Liver (tissue), 9 donors: ENCODE data around the gene PAK2. TPM values are rescaled to one million over a fixed set of nuclear protein-coding genes. Genes with fewer than 3 reads are reported as not detected.

Source experiments
- DNase-seq: peaks from one replicate; pipeline ENCODE4 v3.0.0-alpha.2; 2017; ENCODE audit warnings: low spot score
- H3K27ac ChIP-seq, 2 donors: one replicate each; pipeline ENCODE4 v1.7.0; 2013; ENCODE audit warnings: inconsistent platforms in 2 of 2, low read length in 2 of 2, control low read depth in 1 of 2, low read depth in 1 of 2, mild to moderate bottlenecking in 1 of 2
- H3K27me3 ChIP-seq, 4 donors: one replicate each; pipeline versions ENCODE4 v1.6.1 to v1.7.0; 2013; ENCODE audit warnings: low read length in 3 of 4, inconsistent platforms in 1 of 4, mild to moderate bottlenecking in 1 of 4, moderate library complexity in 1 of 4; ENCODE audit not compliant: control insufficient read depth in 4 of 4, insufficient read depth in 4 of 4
- H3K36me3 ChIP-seq, 4 donors: one replicate each; pipeline versions ENCODE4 v1.6.1 to v1.7.0; 2013; ENCODE audit warnings: low read length in 3 of 4, mild to moderate bottlenecking in 3 of 4, low read depth in 1 of 4, moderate library complexity in 1 of 4; ENCODE audit not compliant: control insufficient read depth in 4 of 4, insufficient read depth in 3 of 4
- H3K4me1 ChIP-seq, 4 donors: one replicate each; pipeline versions ENCODE4 v1.6.1 to v1.7.0; 2013; ENCODE audit warnings: low read length in 3 of 4, mild to moderate bottlenecking in 3 of 4, moderate library complexity in 1 of 4; ENCODE audit not compliant: control insufficient read depth in 4 of 4, insufficient read depth in 4 of 4
- H3K4me3 ChIP-seq, 3 donors: one replicate each; pipeline versions ENCODE4 v1.6.1 to v1.7.0; 2013; ENCODE audit warnings: low read length in 3 of 3, control low read depth in 1 of 3, low read depth in 1 of 3, mild to moderate bottlenecking in 1 of 3
- H3K9ac ChIP-seq, 2 donors: one replicate each; pipeline ENCODE4 v1.7.0; 2013; ENCODE audit warnings: low read length in 2 of 2, mild to moderate bottlenecking in 2 of 2, moderate library complexity in 2 of 2, control low read depth in 1 of 2, low read depth in 1 of 2
- H3K9me3 ChIP-seq, 4 donors: one replicate each; pipeline versions ENCODE4 v1.6.1 to v1.7.0; 2013; ENCODE audit warnings: low read length in 3 of 4; ENCODE audit not compliant: control insufficient read depth in 4 of 4
- ATF3 ChIP-seq: IDR thresholded peaks from 2 replicates; pipeline ENCODE4 v1.6.1; 2016; ENCODE audit warnings: antibody characterized with exemption
- CTCF ChIP-seq: fragments of 150-350 bp; IDR thresholded peaks from 2 replicates; pipeline ENCODE4 v1.5.1; 2017; ENCODE audit warnings: improper control_type of control experiment, low read depth, low read length; ENCODE audit not compliant: missing input control
- EGR1 ChIP-seq, 2 donors: IDR thresholded peaks; 2 replicates each; pipeline ENCODE4 v1.6.1; 2016 to 2018; ENCODE audit warnings: antibody characterized with exemption in 2 of 2, low read depth in 2 of 2
- FOXA1 ChIP-seq: IDR thresholded peaks from 2 replicates; pipeline ENCODE4 v1.6.1; 2016; ENCODE audit warnings: antibody characterized with exemption
- FOXA2 ChIP-seq: IDR thresholded peaks from 2 replicates; pipeline ENCODE4 v1.6.1; 2016; ENCODE audit warnings: antibody characterized with exemption
- GABPA ChIP-seq, 2 donors: IDR thresholded peaks in 1 of 2; conservative IDR thresholded peaks in 1 of 2; 2 replicates each; pipeline ENCODE4 v1.6.1; 2016; ENCODE audit warnings: antibody characterized with exemption in 2 of 2, mild to moderate bottlenecking in 1 of 2, moderate library complexity in 1 of 2
- HNF4A ChIP-seq, 2 donors: conservative IDR thresholded peaks; 2 replicates each; pipeline ENCODE4 v1.6.1; 2016; ENCODE audit warnings: antibody characterized with exemption in 2 of 2, mild to moderate bottlenecking in 2 of 2
- HNF4G ChIP-seq: IDR thresholded peaks from 2 replicates; pipeline ENCODE4 v1.6.1; 2016; ENCODE audit warnings: antibody characterized with exemption
- JUND ChIP-seq, 2 donors: IDR thresholded peaks; 2 replicates each; pipeline ENCODE4 v1.6.1; 2016; ENCODE audit warnings: antibody characterized with exemption in 2 of 2
- NR2F2 ChIP-seq: IDR thresholded peaks from 2 replicates; pipeline ENCODE4 v1.6.1; 2016; ENCODE audit warnings: antibody characterized with exemption
- RAD21 ChIP-seq, 2 donors: IDR thresholded peaks; 2 replicates each; pipeline ENCODE4 v1.6.1; 2016; ENCODE audit warnings: antibody characterized with exemption in 2 of 2, mild to moderate bottlenecking in 2 of 2
- REST ChIP-seq: IDR thresholded peaks from 2 replicates; pipeline ENCODE4 v1.6.1; 2016; ENCODE audit warnings: antibody characterized with exemption, mild to moderate bottlenecking
- RXRA ChIP-seq, 2 donors: IDR thresholded peaks; 2 replicates each; pipeline ENCODE4 v1.6.1; 2017 to 2018; ENCODE audit warnings: antibody characterized with exemption in 2 of 2, mild to moderate bottlenecking in 1 of 2
- SP1 ChIP-seq: IDR thresholded peaks from 2 replicates; pipeline ENCODE4 v1.6.1; 2018; ENCODE audit warnings: antibody characterized with exemption, mild to moderate bottlenecking
- TAF1 ChIP-seq: conservative IDR thresholded peaks from 2 replicates; pipeline ENCODE4 v1.6.1; 2016; ENCODE audit warnings: antibody characterized with exemption, mild to moderate bottlenecking
- YY1 ChIP-seq: IDR thresholded peaks from 2 replicates; pipeline ENCODE4 v1.6.1; 2016; ENCODE audit warnings: antibody characterized with exemption, mild to moderate bottlenecking
- ZBTB33 ChIP-seq: IDR thresholded peaks from 2 replicates; pipeline ENCODE4 v1.6.1; 2016; ENCODE audit warnings: antibody characterized with exemption
- WGBS: extraction: QIAGEN DNeasy Blood & Tissue Kit; methylation state at CpG from one replicate; pipeline ENCODE4 v1.1.7; 2013; 5-methylcytosine and 5-hydroxymethylcytosine counted together
- polyA plus RNA-seq, 2 donors: library from polyadenylated mRNA; stranded (reverse) in 1 of 2; unstranded in 1 of 2; fragments of 200-250 nt in 1 of 2; fragments of >200 nt in 1 of 2; fragmentation: Nextera tagmentation in 1 of 2; extraction: Ambion mirVana in 1 of 2; gene quantifications; one replicate each; pipeline versions ENCODE4 v1.2.1 to v1.2.3, GENCODE V29; 2013 to 2015
- total RNA-seq, 2 donors: library from RNA; depleted of rRNA; stranded (reverse); fragments of >200 nt; gene quantifications; one replicate each; pipeline ENCODE4 v1.2.3, GENCODE V29; 2014
- TF ChIP-seq, protein P1 (sequence below): IDR thresholded peaks from 2 replicates; pipeline ENCODE4 v1.6.1; 2016; ENCODE audit warnings: antibody characterized with exemption
- donor health status: healthy.
- donor health status: healthy.
- donor health status: healthy.
- donor health status: healthy.
- donor health status: healthy.

PAK2 gene
- total and polyA plus RNA-seq, 4 donors, result 16.0 to 44.3 (median 24.9) TPM

DNA sequence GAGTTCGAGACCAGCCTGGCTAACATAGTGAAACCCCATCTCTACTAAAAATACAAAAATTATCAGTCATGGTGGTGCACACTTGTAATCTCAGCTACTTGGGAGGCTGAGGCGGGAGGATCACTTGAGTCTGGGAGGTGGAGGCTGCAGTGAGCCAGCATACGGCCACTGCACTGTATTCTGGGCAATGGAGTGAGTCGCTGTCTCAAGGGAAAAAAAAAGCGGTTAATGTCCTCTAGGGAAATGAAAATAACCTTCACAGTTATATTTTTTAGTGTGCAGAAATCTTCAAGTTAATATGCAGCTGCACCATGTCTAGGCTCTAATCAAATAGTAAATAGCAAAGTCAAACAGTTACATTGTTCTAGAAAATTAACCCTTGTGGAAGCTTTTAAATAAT lies 42.4 kb upstream of the PAK2 start:
- Histone ChIP-seq H3K9ac (no peak overlapping the region), H3K9me3 (no peaks in the 10 kb centered on the region), H3K4me3 (no peak overlapping the region), H3K27ac (no peak overlapping the region), H3K36me3 (no peaks in the 10 kb centered on the region), H3K27me3 (no peaks in the 10 kb centered on the region), H3K4me1 (no peaks in the 10 kb centered on the region)
- WGBS, result 87% methylated on average over 5 of the region's 5 CpGs
- TF ChIP-seq JUND (IDR thresholded peaks at IDR 0.05) (no peak), EGR1 (IDR thresholded peaks at IDR 0.05; ENCODE audit: low read depth in 2 of 2) (no peak), HNF4G (no peak), SP1 (no peak), ZBTB33 (no peak), FOXA2 (no peak), FOXA1 (no peak), RAD21 (IDR thresholded peaks at IDR 0.05) (no peak), ATF3 (no peak), REST (no peak), RXRA (IDR thresholded peaks at IDR 0.05) (no peak), NR2F2 (no peak), TAF1 (no peak), CTCF (no peak), YY1 (no peak)
- TF ChIP-seq, protein P1, sequence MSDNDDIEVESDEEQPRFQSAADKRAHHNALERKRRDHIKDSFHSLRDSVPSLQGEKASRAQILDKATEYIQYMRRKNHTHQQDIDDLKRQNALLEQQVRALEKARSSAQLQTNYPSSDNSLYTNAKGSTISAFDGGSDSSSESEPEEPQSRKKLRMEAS, result no peak
- DNase-seq, result no peak

GRCh38 chr3:196699749-196700148 lies 39.9 kb upstream of the PAK2 start:
- no peak for DNase-seq
- WGBS, result 90% methylated on average over 7 of the region's 7 CpGs
- Histone ChIP-seq H3K36me3 (no peaks in the 10 kb centered on the region), H3K4me3 (no peak overlapping the region), H3K27ac (no peak overlapping the region), H3K27me3 (no peaks in the 10 kb centered on the region), H3K9ac (no peak overlapping the region), H3K9me3 (no peaks in the 10 kb centered on the region), H3K4me1 (no peaks in the 10 kb centered on the region)
- TF ChIP-seq GABPA (IDR thresholded peaks at IDR 0.05 in 1 of 2, conservative IDR thresholded peaks at IDR 0.05 in 1 of 2), result no peak
- TF ChIP-seq REST, result no peak
- TF ChIP-seq RXRA (IDR thresholded peaks at IDR 0.05), result no peak
- TF ChIP-seq HNF4A (conservative IDR thresholded peaks at IDR 0.05), result no peak
- TF ChIP-seq, protein P1, result no peak
- TF ChIP-seq ZBTB33, result no peak
- TF ChIP-seq ATF3, result no peak
- TF ChIP-seq JUND (IDR thresholded peaks at IDR 0.05), result no peak
- TF ChIP-seq RAD21 (IDR thresholded peaks at IDR 0.05), result no peak
- TF ChIP-seq FOXA1, result no peak
- TF ChIP-seq HNF4G, result no peak
